ENCODE measurements around the gene ACOT11.

GRCh38 chr1:54597455-54598030 is 49.5 kb downstream of the ACOT11 start:
- TF ChIP-seq CTCF (conservative IDR thresholded peaks at IDR 0.05) (no peak), EZH2 (IDR thresholded peaks at IDR 0.05; ENCODE audit: low read depth) (no peak)

Measured in PC-9 (cell line).